AG10803 (cell line): ENCODE results near the gene ETS1.
A peak's percentile ranks its signal among the peaks of the same experiment; 100 is the strongest.

Source experiments
- DNase-seq: peaks from one replicate; pipeline ENCODE4 v3.0.0; 2010; ENCODE audit warnings: low read depth
- H3K4me3 ChIP-seq: 2 replicates; pipeline ENCODE4 v1.5.1; 2011; ENCODE audit warnings: mild to moderate bottlenecking, low read length, control low read depth
- TF ChIP-seq, protein P1 (sequence below): conservative IDR thresholded peaks from 2 replicates; pipeline ENCODE4 v1.5.1; 2011; ENCODE audit warnings: mild to moderate bottlenecking, low read length, control low read depth, inconsistent platforms

Gene ETS1, protein sequence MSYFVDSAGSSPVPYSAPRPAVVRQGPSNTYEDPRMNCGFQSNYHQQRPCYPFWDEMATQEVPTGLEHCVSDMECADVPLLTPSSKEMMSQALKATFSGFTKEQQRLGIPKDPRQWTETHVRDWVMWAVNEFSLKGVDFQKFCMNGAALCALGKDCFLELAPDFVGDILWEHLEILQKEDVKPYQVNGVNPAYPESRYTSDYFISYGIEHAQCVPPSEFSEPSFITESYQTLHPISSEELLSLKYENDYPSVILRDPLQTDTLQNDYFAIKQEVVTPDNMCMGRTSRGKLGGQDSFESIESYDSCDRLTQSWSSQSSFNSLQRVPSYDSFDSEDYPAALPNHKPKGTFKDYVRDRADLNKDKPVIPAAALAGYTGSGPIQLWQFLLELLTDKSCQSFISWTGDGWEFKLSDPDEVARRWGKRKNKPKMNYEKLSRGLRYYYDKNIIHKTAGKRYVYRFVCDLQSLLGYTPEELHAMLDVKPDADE

GRCh38 chr11:128587415-128587814 lies at the start of gene ETS1:
Gene ETS1, minus strand, starts transcription at chr11:128587558. Its CDS starts 14,428 bp downstream, at chr11:128573130.
- no peak for DNase-seq
- H3K4me3 ChIP-seq, result no peak within 1 kb of the TSS
- TF ChIP-seq, protein P1, sequence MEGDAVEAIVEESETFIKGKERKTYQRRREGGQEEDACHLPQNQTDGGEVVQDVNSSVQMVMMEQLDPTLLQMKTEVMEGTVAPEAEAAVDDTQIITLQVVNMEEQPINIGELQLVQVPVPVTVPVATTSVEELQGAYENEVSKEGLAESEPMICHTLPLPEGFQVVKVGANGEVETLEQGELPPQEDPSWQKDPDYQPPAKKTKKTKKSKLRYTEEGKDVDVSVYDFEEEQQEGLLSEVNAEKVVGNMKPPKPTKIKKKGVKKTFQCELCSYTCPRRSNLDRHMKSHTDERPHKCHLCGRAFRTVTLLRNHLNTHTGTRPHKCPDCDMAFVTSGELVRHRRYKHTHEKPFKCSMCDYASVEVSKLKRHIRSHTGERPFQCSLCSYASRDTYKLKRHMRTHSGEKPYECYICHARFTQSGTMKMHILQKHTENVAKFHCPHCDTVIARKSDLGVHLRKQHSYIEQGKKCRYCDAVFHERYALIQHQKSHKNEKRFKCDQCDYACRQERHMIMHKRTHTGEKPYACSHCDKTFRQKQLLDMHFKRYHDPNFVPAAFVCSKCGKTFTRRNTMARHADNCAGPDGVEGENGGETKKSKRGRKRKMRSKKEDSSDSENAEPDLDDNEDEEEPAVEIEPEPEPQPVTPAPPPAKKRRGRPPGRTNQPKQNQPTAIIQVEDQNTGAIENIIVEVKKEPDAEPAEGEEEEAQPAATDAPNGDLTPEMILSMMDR, result no peak

- DNase-seq, result no peak
- no peak overlapping the region for H3K4me3 ChIP-seq
- TF ChIP-seq, protein P1, result no peak
Observed at GRCh38 chr11:128634395-128634794, 47.0 kb upstream of the ETS1 start.

- TF ChIP-seq, protein P1, result no peak
- DNase-seq, result no peak
- no peak overlapping the region for H3K4me3 ChIP-seq
Observed at GRCh38 chr11:128633384-128633965, 46.1 kb upstream of the ETS1 start.

DNA sequence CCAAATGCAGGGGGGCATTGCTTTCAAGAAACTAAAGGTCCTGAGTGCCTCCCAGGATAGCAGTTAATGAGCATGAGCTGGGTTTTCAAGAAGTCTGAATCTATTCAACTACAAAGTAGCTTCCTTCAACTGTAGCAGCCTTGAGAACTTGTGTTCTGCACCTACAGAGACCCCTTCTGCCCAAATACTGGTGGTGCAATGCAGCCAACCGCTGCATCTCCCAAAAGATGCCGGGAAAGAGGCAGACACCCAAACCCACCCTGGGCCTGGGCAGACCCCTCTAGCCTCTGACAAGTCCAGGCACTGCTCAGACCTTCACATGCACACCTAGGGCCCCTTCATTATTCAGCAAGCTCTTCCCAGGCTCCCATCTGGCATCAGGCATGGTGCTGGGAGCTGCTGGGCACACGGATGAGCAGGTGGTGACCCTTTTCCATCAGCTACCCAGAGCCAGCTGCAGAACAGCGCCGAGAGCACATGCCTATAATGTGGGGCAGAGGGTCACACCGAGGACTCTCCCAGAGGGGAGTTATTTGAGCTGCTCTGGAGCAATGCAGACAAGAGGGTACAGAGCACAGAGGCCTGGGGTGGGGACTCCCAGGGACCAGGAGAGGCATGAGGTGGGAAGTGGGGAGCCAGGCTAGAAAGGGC lies 44.9 kb upstream of the ETS1 start:
- TF ChIP-seq, protein P1, result peak; percentile 85

DNA sequence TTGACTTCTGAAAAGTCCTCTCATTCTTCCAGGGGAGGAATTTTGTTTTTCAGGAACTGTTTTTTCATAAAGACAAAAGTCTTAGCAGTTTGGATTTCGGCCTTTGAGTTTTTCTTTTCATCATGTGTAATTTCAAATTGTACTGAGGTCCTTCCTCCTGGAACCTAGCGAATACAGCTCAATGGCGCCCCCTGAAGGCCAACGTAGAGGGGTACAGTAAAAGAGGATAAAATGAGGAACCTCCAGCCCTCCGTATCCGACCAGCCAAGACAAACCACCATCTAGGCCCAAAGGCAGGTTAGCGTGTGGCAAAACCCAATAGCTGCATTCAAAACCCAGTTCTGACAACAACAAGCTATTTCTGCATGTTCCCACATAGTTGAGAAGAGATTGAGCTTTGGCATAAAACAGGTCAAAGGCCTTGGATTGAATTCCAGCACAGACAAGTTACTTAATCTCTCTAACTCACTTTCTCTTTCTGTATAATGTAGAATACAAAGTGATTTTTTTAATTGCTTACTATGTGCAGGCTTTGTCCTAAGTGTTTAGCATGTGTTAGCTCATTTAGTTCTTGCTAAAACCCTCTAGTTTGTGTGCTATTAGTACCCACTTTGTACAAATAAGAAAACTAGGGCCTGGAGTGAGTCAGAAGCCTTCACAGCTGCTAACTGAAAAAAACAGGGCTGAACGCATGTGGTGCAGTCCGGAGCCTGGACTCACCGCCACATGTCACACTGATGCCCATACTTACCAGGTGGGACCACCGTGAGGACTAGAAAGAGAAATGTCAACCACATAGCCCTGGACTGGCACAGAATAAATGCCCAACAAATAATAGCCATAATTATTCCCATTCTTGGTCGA lies 43.2 kb upstream of the ETS1 start:
- H3K4me3 ChIP-seq, result no peak overlapping the region
- TF ChIP-seq, protein P1, result peak; percentile 94
- DNase-seq, result peak; percentile 81

More for the DNA sequence above, 44.9 kb upstream of the ETS1 start:
- peak; percentile 68 for DNase-seq
- H3K4me3 ChIP-seq, result no peak overlapping the region

DNA sequence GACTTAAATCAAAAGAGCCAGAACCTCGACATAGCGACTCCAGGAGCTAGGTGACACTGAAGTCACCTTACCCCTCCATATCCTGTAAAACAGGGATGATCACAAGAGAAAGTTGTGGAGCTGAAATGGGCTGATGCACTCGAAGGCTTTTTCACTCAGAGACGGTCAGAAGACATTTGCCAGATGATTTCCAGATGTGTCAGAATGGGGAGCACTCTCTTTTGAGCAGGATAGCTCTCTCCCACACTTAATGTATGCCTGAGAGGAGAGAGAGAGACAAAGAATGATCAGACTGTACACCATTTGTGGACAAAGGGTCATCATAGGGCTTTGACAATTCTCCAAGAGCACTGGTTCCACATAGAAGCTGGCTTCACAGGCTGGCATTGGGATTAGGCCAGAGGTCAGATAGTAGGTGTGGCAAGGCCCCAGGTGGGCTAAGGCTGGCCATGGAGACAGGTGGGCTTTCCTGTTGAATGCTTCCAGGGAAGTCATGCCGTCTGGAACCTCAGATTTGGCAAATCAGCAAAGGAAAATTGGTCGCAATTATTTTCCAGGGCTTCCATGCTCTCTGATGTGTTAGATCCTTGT lies 42.3 kb upstream of the ETS1 start:
- peak; percentile 8 for DNase-seq
- TF ChIP-seq, protein P1, result no peak
- H3K4me3 ChIP-seq, result no peak overlapping the region
